A549 (cell line): ENCODE measurements around the gene WASHC1. TPM values are rescaled to one million over a fixed set of nuclear protein-coding genes. Genes with fewer than 3 reads are reported as not detected.
"Not testable (repeated sequence)": the region's sequence is repeated elsewhere in the genome, so short reads cannot be mapped to it uniquely, and the experiment has no call there.

Experiments
- ATAC-seq, 2 experiments: fragments of 200-7000 bp in 1 of 2; fragments of >200 bp in 1 of 2; cut with Nextera tagmentation in 1 of 2; cut with Tn5 transposase in 1 of 2; 3 replicates each; pipeline versions ENCODE4 v1.8.0 to v1.9.1; 2018 to 2020; ENCODE audit warnings: mild to moderate bottlenecking in 1 of 2, moderate library complexity in 1 of 2
- CTCF ChIA-PET: fragments of 300-600 bp; sonication (Branson Sonifier 250); formaldehyde crosslinking; extraction: SDS; loops from one replicate; lab custom pipeline; 2021; ENCODE audit warnings: antibody characterized with exemption, inconsistent platforms; lab: Yijun Ruan, JAX
- POLR2A ChIA-PET: fragments of 350-600 bp; formaldehyde crosslinking; extraction: SDS; loops from one replicate; lab custom pipeline; 2021; ENCODE audit warnings: antibody characterized with exemption, inconsistent platforms; lab: Yijun Ruan, JAX
- DNase-seq, 2 experiments: peaks; one replicate each; pipeline versions ENCODE4 v3.0.0 to v3.0.0-alpha.2; 2011 to 2016; ENCODE audit warnings: low read depth in 1 of 2, low spot score in 1 of 2
- FAIRE-seq: peaks from 2 replicates; lab custom pipeline; 2011; peaks lifted over from hg19 to GRCh38; lab: Jason Lieb, UNC
- H3K27ac ChIP-seq, 2 experiments: fragments of >200 bp; sonication (Bioruptor Twin); formaldehyde crosslinking; 3 replicates each; pipeline ENCODE4 v1.5.1; 2016 to 2017
- H3K4me1 ChIP-seq: fragments of >200 bp; sonication (Bioruptor Twin); formaldehyde crosslinking; 3 replicates; pipeline ENCODE4 v1.6.1; 2016
- H3K4me2 ChIP-seq: fragments of >200 bp; sonication (Bioruptor Twin); formaldehyde crosslinking; 3 replicates; pipeline ENCODE4 v1.6.1; 2016
- H3K4me3 ChIP-seq: fragments of >200 bp; sonication (Bioruptor Twin); formaldehyde crosslinking; 3 replicates; pipeline ENCODE4 v1.5.1; 2016
- H3K9me3 ChIP-seq: fragments of >200 bp; sonication (Bioruptor Twin); formaldehyde crosslinking; 3 replicates; pipeline ENCODE4 v1.6.1; 2016
- CEBPB ChIP-seq, 2 experiments: fragments of >200 bp in 1 of 2; sonication (Bioruptor Twin) in 1 of 2; formaldehyde crosslinking in 1 of 2; IDR thresholded peaks; 2 replicates each; pipeline ENCODE4 v1.6.1; 2012 to 2016
- WGBS: methylation state at CpG from one replicate; pipeline ENCODE4 v1.1.6; 2017; ENCODE audit errors: missing lambda C conversion rate; 5-methylcytosine and 5-hydroxymethylcytosine counted together
- polyA plus RNA-seq, 4 experiments: library from polyadenylated mRNA; depleted of rRNA in 3 of 4; stranded (reverse); fragments of >200 nt; fragmentation: RNase III in 1 of 4; extraction: RNeasy Plus Mini Kit Qiagen cat#74134 plus additional on column Dnase treatment in 1 of 4; gene quantifications; 2 replicates in 3 of 4; 3 replicates in 1 of 4; pipeline ENCODE4 v1.2.3, GENCODE V29; 2011 to 2017

WASHC1 gene
- polyA plus RNA-seq, 2 of the 4 experiments (the other 2 are of a cell fraction), result 7.3 to 7.4 TPM

DNA sequence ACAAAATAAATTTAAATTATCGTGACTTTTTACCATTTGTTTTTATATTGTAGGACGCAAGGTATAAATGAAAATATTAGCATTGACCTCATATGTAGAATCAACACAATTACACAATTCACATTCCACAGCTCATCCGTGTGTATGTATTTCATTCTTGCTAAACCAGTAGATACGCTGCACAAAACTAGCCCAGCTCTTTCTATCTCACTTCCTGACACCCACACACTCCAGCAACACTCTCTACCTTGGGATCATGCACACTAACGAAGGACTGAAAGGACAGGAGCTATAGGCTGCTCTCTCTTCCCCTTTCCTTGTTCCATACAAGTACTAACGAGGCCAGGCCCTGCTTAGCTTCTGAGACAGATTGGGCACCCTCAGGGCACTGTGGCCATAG, 16.9 kb upstream of the WASHC1 start:
- whole genome bisulfite sequencing, result 48% methylated on average over 6 of the region's 6 CpGs
- H3K4me3 ChIP-seq, ATAC-seq, DNase-seq, POLR2A ChIA-PET, H3K4me2 ChIP-seq, FAIRE-seq, CTCF ChIA-PET, H3K4me1 ChIP-seq, H3K9me3 ChIP-seq, H3K27ac ChIP-seq: not testable (repeated sequence)

DNA sequence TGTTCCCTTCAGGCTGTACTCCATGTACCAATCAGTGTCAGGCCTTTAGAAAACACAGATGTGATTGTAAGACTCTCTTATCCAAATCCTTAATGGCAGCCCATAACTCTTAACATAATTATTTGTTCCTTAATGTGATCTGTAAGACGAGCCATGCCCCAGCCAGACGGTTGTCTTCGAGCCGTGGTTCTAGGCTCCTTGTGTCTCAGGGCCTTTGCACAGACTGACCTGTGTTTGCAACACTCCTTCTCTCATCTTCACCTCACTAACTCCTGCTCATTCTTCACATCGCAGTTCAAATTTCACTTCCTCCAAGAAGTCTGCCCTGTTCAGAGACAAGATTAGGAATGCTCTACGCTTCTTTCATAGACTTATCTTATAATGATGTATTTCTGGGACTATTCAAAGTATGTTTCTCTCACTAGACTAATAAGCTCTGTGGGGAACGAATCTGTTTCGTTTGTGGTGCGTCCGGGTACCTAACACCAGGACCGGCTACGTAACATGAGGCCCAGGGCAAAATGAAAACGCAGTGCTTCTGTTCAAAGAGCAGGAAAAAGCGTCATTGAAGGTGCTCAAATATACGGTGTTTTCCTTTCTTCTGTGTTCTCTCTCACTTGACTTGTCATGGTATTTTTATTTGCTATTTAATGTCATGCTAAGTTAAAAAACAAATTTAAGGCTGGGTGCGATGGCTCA, 16.1 kb upstream of the WASHC1 start:
- 72% methylated on average over 16 of the region's 16 CpGs for WGBS

DNA sequence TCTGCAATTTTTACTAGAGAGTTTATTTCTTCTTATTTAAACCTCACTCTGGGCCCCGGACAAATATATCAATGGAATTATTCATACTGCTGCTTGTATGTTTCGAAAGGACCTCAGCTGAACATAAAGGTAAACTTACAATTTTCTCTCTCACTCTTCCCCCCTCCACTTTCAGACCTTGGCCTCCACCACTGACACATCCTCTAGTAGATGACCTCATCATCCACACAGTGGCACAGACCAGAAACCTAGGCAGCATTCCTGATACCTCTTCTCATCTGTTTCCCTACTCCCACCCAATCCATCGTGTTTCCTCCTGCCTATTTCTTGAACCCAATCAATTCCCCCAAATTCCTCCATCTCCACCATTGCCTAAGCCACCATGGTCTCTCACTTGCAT, 15.2 kb upstream of the WASHC1 start:
- FAIRE-seq, H3K4me3 ChIP-seq, H3K4me2 ChIP-seq, H3K4me1 ChIP-seq, POLR2A ChIA-PET, CTCF ChIA-PET, H3K9me3 ChIP-seq, H3K27ac ChIP-seq, ATAC-seq: not testable (repeated sequence)
- peak in 1 of 2 experiments; percentile 2 for DNase-seq
- WGBS, result 41% methylated on average over 3 of the region's 3 CpGs

More for the DNA sequence above, 16.1 kb upstream of the WASHC1 start:
- CTCF ChIA-PET, H3K4me1 ChIP-seq, FAIRE-seq, POLR2A ChIA-PET, H3K9me3 ChIP-seq, DNase-seq, H3K4me3 ChIP-seq, H3K27ac ChIP-seq, ATAC-seq, H3K4me2 ChIP-seq: not testable (repeated sequence)

DNA sequence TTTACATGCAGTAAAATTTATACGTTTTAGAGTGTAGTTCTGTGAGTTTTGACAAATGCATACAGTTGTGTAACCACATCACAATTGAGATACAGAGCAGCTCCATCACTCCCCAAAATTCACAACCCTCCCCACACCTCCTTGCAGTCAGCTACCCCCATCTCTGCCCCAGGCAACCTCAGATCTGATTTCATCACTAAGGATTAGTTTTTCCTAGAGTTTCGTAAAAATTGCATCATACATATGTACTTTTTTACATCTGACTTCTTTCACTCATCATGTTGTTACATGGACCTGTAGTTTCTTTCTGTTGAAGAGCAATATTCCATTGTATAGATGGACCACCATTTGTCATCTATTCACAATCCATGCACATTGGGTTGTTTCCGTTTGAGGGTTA, 14.4 kb upstream of the WASHC1 start:
- H3K4me1 ChIP-seq, POLR2A ChIA-PET, H3K4me3 ChIP-seq, H3K9me3 ChIP-seq, H3K4me2 ChIP-seq, DNase-seq, CTCF ChIA-PET, ATAC-seq, H3K27ac ChIP-seq, FAIRE-seq: not testable (repeated sequence)
- 54% methylated on average over 3 of the region's 3 CpGs for WGBS
- 0 out of 4 replicates have a peak, but pooled peaks of 1 of the 2 experiments have one; percentile 11 for TF ChIP-seq CEBPB (IDR thresholded peaks at IDR 0.05)
- TF ChIP-seq, all 56 proteins: peak for 1; not testable (repeated sequence) for 55

DNA sequence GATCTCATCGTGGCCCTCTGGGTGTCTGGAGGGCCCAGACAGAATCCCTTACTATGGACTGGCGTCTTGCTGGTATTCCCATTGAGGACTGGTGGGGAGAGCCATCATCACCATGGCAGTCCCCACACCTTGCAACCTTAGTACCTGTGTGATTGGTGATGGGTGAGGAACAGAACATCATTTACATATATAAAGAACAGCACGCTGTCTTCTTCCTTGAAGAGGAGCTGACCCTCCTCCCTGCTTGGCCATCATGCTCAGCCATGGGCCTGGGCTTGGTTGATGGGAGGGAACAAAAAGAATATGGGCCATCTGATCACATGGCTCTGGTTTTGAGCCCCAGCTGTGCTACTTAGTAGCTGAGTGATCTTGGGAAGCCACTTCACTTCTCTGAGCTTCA, 13.9 kb upstream of the WASHC1 start:
- H3K4me1 ChIP-seq, H3K27ac ChIP-seq, POLR2A ChIA-PET, DNase-seq, FAIRE-seq, H3K9me3 ChIP-seq, CTCF ChIA-PET, H3K4me2 ChIP-seq, H3K4me3 ChIP-seq: not testable (repeated sequence)
- WGBS, result 44% methylated on average over 3 of the region's 3 CpGs
- ATAC-seq, result 0 out of 6 replicates have a peak, but pooled peaks of 1 of the 2 experiments have one; percentile 9

DNA sequence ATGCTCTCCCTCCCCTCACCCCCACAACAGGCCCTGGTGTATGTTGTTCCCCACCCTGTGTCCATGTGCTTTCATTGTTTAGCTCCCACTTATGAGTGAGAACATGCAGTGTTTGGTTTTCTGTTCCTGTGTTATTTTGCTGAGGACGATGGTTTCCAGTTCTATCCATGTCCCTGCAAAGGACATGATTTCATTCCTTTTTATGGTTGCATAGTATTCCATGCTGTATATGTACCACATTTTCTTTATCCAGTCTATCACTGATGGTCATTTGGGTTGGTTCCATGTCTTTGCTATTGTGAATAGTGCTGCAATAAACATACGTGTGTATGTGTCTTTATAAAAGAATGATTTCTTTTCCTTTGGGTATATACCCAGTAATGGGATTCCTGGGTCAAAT, 12.6 kb upstream of the WASHC1 start:
- DNase-seq, H3K9me3 ChIP-seq, CTCF ChIA-PET, H3K4me2 ChIP-seq, ATAC-seq, H3K4me3 ChIP-seq, POLR2A ChIA-PET, H3K27ac ChIP-seq, FAIRE-seq, H3K4me1 ChIP-seq: not testable (repeated sequence)
- 64% methylated on average over 2 of the region's 2 CpGs for WGBS

DNA sequence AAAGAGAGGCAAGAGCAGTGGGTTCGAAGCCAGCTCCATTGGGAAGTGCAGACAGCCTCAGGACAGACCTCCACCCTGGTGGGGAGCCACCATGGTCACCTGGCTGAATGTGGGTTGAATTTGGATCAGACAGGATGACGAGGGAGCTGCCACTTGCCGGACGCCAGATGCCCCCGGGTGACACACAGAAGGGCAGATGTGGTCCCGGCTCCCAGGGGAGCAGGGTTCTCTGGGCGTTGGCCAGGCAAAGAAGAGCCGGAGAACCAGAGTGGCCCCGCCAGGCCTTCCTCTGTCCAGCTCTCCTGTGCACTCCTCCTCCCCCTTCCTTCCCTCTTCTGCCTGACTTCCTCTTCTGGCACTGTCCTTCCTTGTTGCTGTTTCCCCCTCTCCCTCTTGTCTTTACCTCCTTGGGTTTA, 12.0 kb upstream of the WASHC1 start:
- H3K4me2 ChIP-seq, POLR2A ChIA-PET, FAIRE-seq, DNase-seq, H3K4me1 ChIP-seq, H3K4me3 ChIP-seq, CTCF ChIA-PET, H3K9me3 ChIP-seq, H3K27ac ChIP-seq: not testable (repeated sequence)
- ATAC-seq, result 0 out of 6 replicates have a peak, but pooled peaks of 1 of the 2 experiments have one; percentile 24
- WGBS, result 58% methylated on average over 8 of the region's 9 CpGs

DNA sequence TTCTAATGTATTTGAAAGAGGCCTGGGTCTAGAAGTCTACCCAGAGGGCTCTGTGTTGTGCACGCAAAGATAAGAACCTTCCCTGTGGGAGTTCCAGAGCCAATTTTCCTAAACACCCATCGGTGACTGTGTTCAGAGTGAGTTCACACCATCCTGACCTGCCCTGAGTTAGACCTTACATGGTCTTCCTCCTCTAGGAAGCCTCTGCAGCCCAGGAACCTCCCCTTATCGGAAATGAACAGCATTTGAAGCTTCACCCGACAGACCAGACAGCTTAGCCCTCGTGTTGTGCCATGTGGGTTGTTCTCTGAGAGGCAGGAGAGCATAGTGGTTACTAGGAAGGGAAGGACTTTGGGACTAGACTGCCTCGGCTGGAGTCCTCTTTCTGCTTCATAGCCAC, 3.1 kb upstream of the WASHC1 start:
- not testable (repeated sequence) for FAIRE-seq, H3K27ac ChIP-seq

DNA sequence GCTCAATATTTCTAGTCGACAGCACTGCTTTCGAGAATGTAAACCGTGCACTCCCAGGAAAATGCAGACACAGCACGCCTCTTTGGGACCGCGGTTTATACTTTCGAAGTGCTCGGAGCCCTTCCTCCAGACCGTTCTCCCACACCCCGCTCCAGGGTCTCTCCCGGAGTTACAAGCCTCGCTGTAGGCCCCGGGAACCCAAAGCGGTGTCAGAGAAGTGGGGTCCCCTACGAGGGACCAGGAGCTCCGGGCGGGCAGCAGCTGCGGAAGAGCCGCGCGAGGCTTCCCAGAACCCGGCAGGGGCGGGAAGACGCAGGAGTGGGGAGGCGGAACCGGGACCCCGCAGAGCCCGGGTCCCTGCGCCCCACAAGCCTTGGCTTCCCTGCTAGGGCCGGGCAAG, 481 bp downstream of the WASHC1 start:
- H3K4me1 ChIP-seq, POLR2A ChIA-PET, DNase-seq, ATAC-seq, H3K9me3 ChIP-seq, FAIRE-seq, H3K4me2 ChIP-seq, CTCF ChIA-PET: not testable (repeated sequence)
- peak overlapping the region in 1 of 2 experiments; percentile 82; a peak in 3 of 6 replicates for H3K27ac ChIP-seq
- WGBS, result 0% methylated on average over 9 of the region's 30 CpGs
- H3K4me3 ChIP-seq, result peak overlapping the region; percentile 53

More for the DNA sequence above, 3.1 kb upstream of the WASHC1 start:
- H3K4me1 ChIP-seq, POLR2A ChIA-PET, H3K4me3 ChIP-seq, ATAC-seq, H3K4me2 ChIP-seq, H3K9me3 ChIP-seq, CTCF ChIA-PET, DNase-seq: not testable (repeated sequence)
- 53% methylated on average over 5 of the region's 6 CpGs for WGBS

DNA sequence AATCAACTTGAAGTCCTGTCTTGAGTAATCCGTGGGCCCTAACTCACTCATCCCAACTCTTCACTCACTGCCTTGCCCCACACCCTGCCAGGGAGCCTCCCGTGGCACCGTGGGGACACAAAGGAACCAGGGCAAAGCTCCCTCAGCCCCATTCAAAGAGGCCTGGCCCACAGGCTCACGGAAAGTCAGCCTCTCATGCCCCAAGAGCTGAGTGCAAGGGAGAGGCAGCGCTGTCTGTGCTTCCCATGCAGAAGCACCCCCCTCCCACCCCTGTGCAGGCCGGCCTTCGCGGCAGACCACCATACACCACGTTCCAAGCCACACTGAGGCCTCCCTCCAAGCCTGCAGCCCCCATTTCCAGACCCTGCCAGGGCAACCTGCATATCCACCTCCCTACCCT, 7.6 kb downstream of the WASHC1 start:
- POLR2A ChIA-PET, H3K27ac ChIP-seq, H3K4me2 ChIP-seq, H3K4me3 ChIP-seq, H3K9me3 ChIP-seq, H3K4me1 ChIP-seq, DNase-seq, FAIRE-seq, CTCF ChIA-PET, ATAC-seq: not testable (repeated sequence)
- no CpG with 5 or more reads among the region's 9 CpGs for WGBS

DNA sequence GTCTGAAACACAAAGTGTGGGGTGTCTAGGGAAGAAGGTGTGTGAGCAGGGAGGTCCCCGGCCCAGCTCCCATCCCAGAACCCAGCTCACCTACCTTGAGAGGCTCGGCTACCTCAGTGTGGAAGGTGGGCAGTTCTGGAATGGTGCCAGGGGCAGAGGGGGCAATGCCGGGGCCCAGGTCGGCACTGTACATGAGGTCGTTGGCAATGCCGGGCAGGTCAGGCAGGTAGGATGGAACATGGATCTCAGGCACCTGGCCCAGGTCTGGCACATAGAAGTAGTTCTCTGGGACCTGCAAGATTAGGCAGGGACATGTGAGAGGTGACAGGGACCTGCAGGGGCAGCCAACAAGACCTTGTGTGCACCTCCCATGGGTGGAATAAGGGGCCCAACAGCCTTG, 12.4 kb downstream of the WASHC1 start:
- 89% methylated on average over 4 of the region's 6 CpGs for WGBS
- H3K4me2 ChIP-seq, FAIRE-seq, POLR2A ChIA-PET, H3K4me1 ChIP-seq, DNase-seq, CTCF ChIA-PET, ATAC-seq, H3K27ac ChIP-seq, H3K4me3 ChIP-seq, H3K9me3 ChIP-seq: not testable (repeated sequence)
